Measurements from ENCODE around the gene CERKL.

CERKL gene

DNA sequence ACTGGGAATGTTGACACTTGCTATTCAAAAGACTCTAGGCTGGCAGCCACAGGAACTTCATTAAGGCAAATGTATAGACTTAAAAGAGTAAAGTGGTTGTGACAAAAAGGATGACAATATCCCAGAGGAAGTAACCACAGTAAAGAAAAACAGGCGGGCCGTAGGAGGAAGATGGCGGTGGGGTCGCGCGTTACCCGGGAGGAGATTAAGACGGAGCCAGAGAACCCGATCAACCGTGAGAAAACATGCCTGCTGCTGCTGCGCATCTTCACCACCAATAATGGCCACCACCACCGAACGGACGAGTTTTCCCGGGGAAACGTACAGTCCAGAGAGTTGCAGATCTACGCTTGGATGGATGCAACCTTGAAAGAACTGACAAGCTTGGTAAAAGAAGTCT lies 37.4 kb upstream of the CERKL start:
- no peak for DNase-seq (ENCODE audit: low spot score)
- no peak for ATAC-seq (ENCODE audit: low read depth)
- TF ChIP-seq, protein P1, sequence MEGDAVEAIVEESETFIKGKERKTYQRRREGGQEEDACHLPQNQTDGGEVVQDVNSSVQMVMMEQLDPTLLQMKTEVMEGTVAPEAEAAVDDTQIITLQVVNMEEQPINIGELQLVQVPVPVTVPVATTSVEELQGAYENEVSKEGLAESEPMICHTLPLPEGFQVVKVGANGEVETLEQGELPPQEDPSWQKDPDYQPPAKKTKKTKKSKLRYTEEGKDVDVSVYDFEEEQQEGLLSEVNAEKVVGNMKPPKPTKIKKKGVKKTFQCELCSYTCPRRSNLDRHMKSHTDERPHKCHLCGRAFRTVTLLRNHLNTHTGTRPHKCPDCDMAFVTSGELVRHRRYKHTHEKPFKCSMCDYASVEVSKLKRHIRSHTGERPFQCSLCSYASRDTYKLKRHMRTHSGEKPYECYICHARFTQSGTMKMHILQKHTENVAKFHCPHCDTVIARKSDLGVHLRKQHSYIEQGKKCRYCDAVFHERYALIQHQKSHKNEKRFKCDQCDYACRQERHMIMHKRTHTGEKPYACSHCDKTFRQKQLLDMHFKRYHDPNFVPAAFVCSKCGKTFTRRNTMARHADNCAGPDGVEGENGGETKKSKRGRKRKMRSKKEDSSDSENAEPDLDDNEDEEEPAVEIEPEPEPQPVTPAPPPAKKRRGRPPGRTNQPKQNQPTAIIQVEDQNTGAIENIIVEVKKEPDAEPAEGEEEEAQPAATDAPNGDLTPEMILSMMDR (IDR thresholded peaks at IDR 0.05; ENCODE audit: poor library complexity, severe bottlenecking), result no peak

DNA sequence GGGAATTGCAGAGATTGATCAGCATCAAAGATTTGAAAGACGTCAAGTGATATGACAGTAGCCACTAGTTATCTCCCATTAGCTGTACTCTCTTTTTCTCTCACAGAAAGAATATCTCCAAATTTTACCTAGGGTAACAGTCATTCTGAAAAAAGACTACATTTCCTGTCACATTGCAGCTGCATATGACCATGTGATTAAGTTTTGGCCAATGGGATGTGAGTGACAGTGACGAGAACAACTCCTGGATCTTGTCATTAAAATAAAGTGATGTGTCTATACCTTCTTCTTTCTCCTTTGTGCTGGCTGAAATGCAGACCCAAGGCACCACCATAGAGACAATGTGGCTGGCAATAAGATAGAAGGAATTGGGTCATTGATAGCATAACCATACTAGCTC lies 34.0 kb upstream of the CERKL start:
- no peak overlapping the region for H3K27ac ChIP-seq (ENCODE audit: poor library complexity, severe bottlenecking)
- H3K27me3 ChIP-seq (ENCODE audit: insufficient read depth, poor library complexity, severe bottlenecking), result peaks cover 19% of the 10 kb centered on the region
- DNase-seq (ENCODE audit: low spot score) (no peak), ATAC-seq (ENCODE audit: low read depth) (no peak)
- no peaks in the 10 kb centered on the region for H3K36me3 ChIP-seq (ENCODE audit: low read depth)
- no peaks in the 10 kb centered on the region for H3K4me1 ChIP-seq (ENCODE audit: insufficient read depth, poor library complexity, severe bottlenecking)
- H3K9me3 ChIP-seq (ENCODE audit: severe bottlenecking), result no peaks in the 10 kb centered on the region
- TF ChIP-seq, protein P1 (IDR thresholded peaks at IDR 0.05; ENCODE audit: poor library complexity, severe bottlenecking), result no peak
- no peak overlapping the region for H3K4me3 ChIP-seq (ENCODE audit: severe bottlenecking)

More for the DNA sequence above, 37.4 kb upstream of the CERKL start:
- Histone ChIP-seq H3K36me3 (ENCODE audit: low read depth) (no peaks in the 10 kb centered on the region), H3K4me1 (ENCODE audit: insufficient read depth, poor library complexity, severe bottlenecking) (no peaks in the 10 kb centered on the region), H3K9me3 (ENCODE audit: severe bottlenecking) (no peaks in the 10 kb centered on the region), H3K27me3 (ENCODE audit: insufficient read depth, poor library complexity, severe bottlenecking) (peaks cover 6% of the 10 kb centered on the region), H3K27ac (ENCODE audit: poor library complexity, severe bottlenecking) (no peak overlapping the region), H3K4me3 (ENCODE audit: severe bottlenecking) (no peak overlapping the region)

DNA sequence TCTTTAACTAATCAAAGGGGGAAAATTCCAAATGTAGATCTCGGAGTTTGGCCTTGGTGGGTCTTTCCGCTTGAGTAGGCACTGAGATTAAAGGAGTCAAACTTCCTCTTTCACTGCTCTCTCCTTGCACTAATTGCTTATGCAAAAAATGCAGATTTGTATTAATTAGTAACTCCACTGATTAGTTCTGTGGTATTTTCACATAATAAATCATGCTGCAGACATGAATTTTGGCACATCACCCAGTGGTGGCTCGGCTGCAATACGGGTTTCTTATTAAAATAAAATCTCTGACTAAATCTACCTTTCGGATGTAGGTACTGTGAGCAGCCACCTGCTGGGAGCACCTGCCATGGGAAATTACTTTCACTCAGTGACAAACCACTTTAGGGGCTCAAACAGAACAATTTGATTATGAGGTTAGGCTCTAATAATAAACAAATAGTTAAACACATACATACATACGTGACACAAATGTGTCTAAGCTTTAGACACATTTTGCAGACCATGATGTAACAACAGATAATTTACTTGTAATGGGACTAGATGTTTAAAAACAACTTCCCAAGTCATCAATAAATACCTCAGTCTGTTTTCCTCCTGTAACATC lies 29.8 kb upstream of the CERKL start:
- DNase-seq (ENCODE audit: low spot score) (no peak), ATAC-seq (ENCODE audit: low read depth) (no peak)
- TF ChIP-seq, protein P1 (IDR thresholded peaks at IDR 0.05; ENCODE audit: poor library complexity, severe bottlenecking), result no peak
- Histone ChIP-seq H3K4me3 (ENCODE audit: severe bottlenecking) (no peak overlapping the region), H3K4me1 (ENCODE audit: insufficient read depth, poor library complexity, severe bottlenecking) (no peaks in the 10 kb centered on the region), H3K36me3 (ENCODE audit: low read depth) (no peaks in the 10 kb centered on the region), H3K27me3 (ENCODE audit: insufficient read depth, poor library complexity, severe bottlenecking) (peaks cover 56% of the 10 kb centered on the region), H3K27ac (ENCODE audit: poor library complexity, severe bottlenecking) (no peak overlapping the region), H3K9me3 (ENCODE audit: severe bottlenecking) (no peaks in the 10 kb centered on the region)

DNA sequence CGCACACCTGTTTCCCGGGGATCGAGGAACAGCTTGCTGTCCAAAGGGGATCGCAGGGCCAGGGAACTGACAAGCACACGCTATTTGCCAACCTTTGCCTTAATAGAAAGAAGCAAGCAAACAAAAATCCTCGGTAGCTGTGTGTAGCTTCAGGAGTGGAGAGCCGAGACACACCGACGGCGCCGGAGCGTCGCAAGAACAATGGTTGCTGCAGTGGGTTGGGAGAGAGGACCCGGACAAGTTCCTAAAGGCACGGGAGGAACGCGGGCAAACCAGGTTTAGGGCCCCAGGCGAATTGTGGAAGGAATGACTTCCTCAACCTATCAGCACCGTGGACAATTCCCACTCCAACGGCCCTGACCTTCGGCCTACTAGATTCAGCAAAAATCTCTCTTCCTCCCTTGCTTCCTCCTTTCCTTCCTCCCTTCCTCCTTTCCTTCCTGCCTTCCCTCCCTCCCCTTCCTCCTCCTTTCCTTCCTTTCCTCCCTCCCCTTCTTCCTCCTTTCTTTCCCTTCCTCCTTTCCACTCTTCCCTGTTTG lies 28.3 kb upstream of the CERKL start:
- DNase-seq (ENCODE audit: low spot score) (no peak), ATAC-seq (ENCODE audit: low read depth) (peak; percentile 34; the same call in 1 of the 3 replicates)
- TF ChIP-seq, protein P1 (IDR thresholded peaks at IDR 0.05; ENCODE audit: poor library complexity, severe bottlenecking), result no peak
- Histone ChIP-seq H3K27me3 (ENCODE audit: insufficient read depth, poor library complexity, severe bottlenecking) (peaks cover 71% of the 10 kb centered on the region), H3K4me3 (ENCODE audit: severe bottlenecking) (no peak overlapping the region), H3K36me3 (ENCODE audit: low read depth) (no peaks in the 10 kb centered on the region), H3K9me3 (ENCODE audit: severe bottlenecking) (no peaks in the 10 kb centered on the region), H3K27ac (ENCODE audit: poor library complexity, severe bottlenecking) (no peak overlapping the region), H3K4me1 (ENCODE audit: insufficient read depth, poor library complexity, severe bottlenecking) (no peaks in the 10 kb centered on the region)

DNA sequence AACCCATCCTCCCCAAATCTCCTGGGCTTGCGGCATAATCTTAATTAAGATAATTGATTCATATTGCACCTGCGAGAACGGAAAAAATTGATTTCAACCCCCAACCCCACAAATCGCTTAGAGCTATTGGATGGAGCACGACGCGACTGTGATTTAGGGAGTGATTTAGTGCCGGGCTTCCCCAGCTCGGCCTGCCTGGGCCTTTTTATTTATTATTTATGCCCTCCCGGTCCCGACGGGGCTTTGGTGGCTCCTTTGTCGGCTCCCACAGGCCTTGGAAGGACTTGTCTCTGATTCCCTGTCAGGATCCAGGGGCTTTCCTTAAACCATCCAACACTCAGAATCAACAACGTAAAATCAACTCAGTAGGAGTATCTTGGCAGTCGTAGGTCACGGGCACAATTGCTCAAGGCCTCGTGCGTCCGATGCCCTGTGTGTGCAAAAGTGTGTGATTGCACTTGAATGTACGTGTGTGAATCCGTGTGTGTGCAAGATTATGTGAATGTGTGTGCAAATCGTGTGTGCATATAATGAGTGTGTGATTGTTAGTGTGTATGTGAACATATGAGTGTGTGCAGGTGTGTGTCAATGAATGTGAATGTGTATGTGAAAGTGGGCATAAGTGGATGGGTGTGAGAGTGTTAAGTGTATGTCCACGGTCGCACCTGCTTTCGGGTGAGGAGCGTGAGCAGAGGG lies 27.7 kb upstream of the CERKL start:
- H3K27me3 ChIP-seq (ENCODE audit: insufficient read depth, poor library complexity, severe bottlenecking), result peaks cover 77% of the 10 kb centered on the region
- DNase-seq (ENCODE audit: low spot score) (no peak), ATAC-seq (ENCODE audit: low read depth) (no peak)
- H3K4me1 ChIP-seq (ENCODE audit: insufficient read depth, poor library complexity, severe bottlenecking), result no peaks in the 10 kb centered on the region
- H3K9me3 ChIP-seq (ENCODE audit: severe bottlenecking), result no peaks in the 10 kb centered on the region
- TF ChIP-seq, protein P1 (IDR thresholded peaks at IDR 0.05; ENCODE audit: poor library complexity, severe bottlenecking), result no peak
- H3K27ac ChIP-seq (ENCODE audit: poor library complexity, severe bottlenecking), result no peak overlapping the region
- H3K4me3 ChIP-seq (ENCODE audit: severe bottlenecking), result no peak overlapping the region
- H3K36me3 ChIP-seq (ENCODE audit: low read depth), result no peaks in the 10 kb centered on the region
